Loucy (cell line): ENCODE measurements around the gene GALNT9.

Experiments
- H2AFZ ChIP-seq: fragments of 200-600 bp; sonication (generic); 2 replicates; pipeline ENCODE4 v1.6.0; 2016; ENCODE audit warnings: antibody characterized with exemption, mild to moderate bottlenecking, low read length, moderate library complexity
- H3F3A ChIP-seq: fragments of 200-600 bp; 2 replicates; pipeline ENCODE4 v1.6.0; 2016; ENCODE audit warnings: antibody characterized with exemption, low read depth, mild to moderate bottlenecking
- H3K27me3 ChIP-seq: fragments of 200-600 bp; sonication (generic); 2 replicates; pipeline ENCODE4 v1.6.1; 2014; ENCODE audit warnings: low read length, mild to moderate bottlenecking; ENCODE audit not compliant: insufficient read depth, poor library complexity, severe bottlenecking
- H3K36me3 ChIP-seq: fragments of 200-600 bp; sonication (generic); 2 replicates; pipeline ENCODE4 v1.6.1; 2016; ENCODE audit warnings: low read length; ENCODE audit not compliant: insufficient read depth
- H3K4me1 ChIP-seq: fragments of 200-600 bp; sonication (generic); 2 replicates; pipeline ENCODE4 v1.5.1; 2014; ENCODE audit warnings: low read length, mild to moderate bottlenecking; ENCODE audit not compliant: insufficient read depth, poor library complexity, severe bottlenecking
- H3K4me2 ChIP-seq: fragments of 200-600 bp; sonication (generic); 2 replicates; pipeline ENCODE4 v1.6.0; 2014; ENCODE audit warnings: antibody characterized with exemption, low read length, low read depth, mild to moderate bottlenecking; ENCODE audit not compliant: poor library complexity, severe bottlenecking
- H3K4me3 ChIP-seq: fragments of 200-600 bp; sonication (generic); 2 replicates; pipeline ENCODE4 v1.5.1; 2014; ENCODE audit warnings: low read length, mild to moderate bottlenecking, mixed read lengths; ENCODE audit not compliant: poor library complexity, severe bottlenecking
- H3K79me2 ChIP-seq: fragments of 200-600 bp; sonication (generic); 2 replicates; pipeline ENCODE4 v1.6.1; 2014; ENCODE audit warnings: low read length; ENCODE audit not compliant: insufficient read depth
- H3K9ac ChIP-seq: fragments of 200-600 bp; sonication (generic); 2 replicates; pipeline ENCODE4 v1.6.0; 2014; ENCODE audit warnings: mild to moderate bottlenecking, low read depth, low read length, moderate library complexity; ENCODE audit not compliant: poor library complexity, severe bottlenecking
- H3K9me2 ChIP-seq: fragments of 200-600 bp; sonication (generic); replicated peaks from 2 replicates; pipeline ENCODE4 v1.6.1; 2016; ENCODE audit warnings: low read depth, low read length, mixed read lengths
- H3K9me3 ChIP-seq: fragments of 200-600 bp; sonication (generic); 2 replicates; pipeline ENCODE4 v1.6.1; 2014; ENCODE audit warnings: mild to moderate bottlenecking, antibody characterized with exemption, low read length, low read depth; ENCODE audit not compliant: insufficient read depth
- H4K20me1 ChIP-seq: fragments of 200-600 bp; sonication (generic); 2 replicates; pipeline ENCODE4 v1.6.0; 2014; ENCODE audit warnings: antibody characterized with exemption, low read length, mild to moderate bottlenecking; ENCODE audit not compliant: insufficient read depth, poor library complexity, severe bottlenecking
- EZH2phosphoT487 ChIP-seq: fragments of 200-600 bp; IDR thresholded peaks from 2 replicates; pipeline ENCODE4 v1.6.1; 2018; ENCODE audit warnings: antibody characterized with exemption, mild to moderate bottlenecking, moderate library complexity, borderline replicate concordance
- TF ChIP-seq, protein P1 (sequence below): fragments of 200-600 bp; sonication (generic); conservative IDR thresholded peaks from 2 replicates; pipeline ENCODE4 v1.5.1; 2014; ENCODE audit warnings: mild to moderate bottlenecking, antibody characterized with exemption, low read length

The GALNT9 gene

DNA sequence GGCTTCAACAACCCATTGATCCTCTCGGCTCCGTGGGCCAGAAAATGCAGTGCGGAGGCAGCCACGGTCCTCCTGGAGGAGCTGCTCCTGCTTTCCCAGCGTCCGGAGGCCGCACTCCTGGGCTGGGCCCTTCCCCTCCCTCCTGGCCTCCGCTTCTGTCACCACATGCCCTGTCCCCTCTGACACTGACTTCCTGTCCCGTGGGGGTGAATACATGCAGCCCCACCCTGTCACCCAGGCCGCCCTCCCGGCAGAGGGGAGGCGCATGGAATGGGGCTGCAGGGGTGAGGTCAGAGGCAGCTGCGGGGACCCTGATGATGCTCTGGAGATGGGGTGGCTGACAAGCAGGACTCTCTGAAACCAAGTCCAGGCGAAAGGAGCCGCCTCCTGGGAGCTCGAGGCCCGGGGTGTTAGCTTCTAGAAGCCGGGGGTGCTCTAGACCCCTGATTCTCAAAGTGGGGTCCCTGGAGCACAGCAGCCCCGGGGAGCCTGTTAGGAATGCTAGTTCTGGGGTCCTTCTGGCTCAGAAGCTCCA, 152.9 kb downstream of the GALNT9 start:
- no peak overlapping the region for H3K4me3 ChIP-seq
- H3F3A ChIP-seq, result no peaks in the 10 kb centered on the region
- H3K9ac ChIP-seq, result no peak overlapping the region
- H3K27me3 ChIP-seq, result no peaks in the 10 kb centered on the region
- peaks cover 24% of the 10 kb centered on the region for H3K4me1 ChIP-seq
- H3K36me3 ChIP-seq, result no peaks in the 10 kb centered on the region
- no peak overlapping the region for H2AFZ ChIP-seq
- H3K9me3 ChIP-seq, result no peaks in the 10 kb centered on the region
- no peaks in the 10 kb centered on the region for H3K9me2 ChIP-seq
- no peak for TF ChIP-seq EZH2phosphoT487
- TF ChIP-seq, protein P1, sequence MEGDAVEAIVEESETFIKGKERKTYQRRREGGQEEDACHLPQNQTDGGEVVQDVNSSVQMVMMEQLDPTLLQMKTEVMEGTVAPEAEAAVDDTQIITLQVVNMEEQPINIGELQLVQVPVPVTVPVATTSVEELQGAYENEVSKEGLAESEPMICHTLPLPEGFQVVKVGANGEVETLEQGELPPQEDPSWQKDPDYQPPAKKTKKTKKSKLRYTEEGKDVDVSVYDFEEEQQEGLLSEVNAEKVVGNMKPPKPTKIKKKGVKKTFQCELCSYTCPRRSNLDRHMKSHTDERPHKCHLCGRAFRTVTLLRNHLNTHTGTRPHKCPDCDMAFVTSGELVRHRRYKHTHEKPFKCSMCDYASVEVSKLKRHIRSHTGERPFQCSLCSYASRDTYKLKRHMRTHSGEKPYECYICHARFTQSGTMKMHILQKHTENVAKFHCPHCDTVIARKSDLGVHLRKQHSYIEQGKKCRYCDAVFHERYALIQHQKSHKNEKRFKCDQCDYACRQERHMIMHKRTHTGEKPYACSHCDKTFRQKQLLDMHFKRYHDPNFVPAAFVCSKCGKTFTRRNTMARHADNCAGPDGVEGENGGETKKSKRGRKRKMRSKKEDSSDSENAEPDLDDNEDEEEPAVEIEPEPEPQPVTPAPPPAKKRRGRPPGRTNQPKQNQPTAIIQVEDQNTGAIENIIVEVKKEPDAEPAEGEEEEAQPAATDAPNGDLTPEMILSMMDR, result no peak
- H3K79me2 ChIP-seq, result no peaks in the 10 kb centered on the region
- H3K4me2 ChIP-seq, result no peak overlapping the region
- no peaks in the 10 kb centered on the region for H4K20me1 ChIP-seq

DNA sequence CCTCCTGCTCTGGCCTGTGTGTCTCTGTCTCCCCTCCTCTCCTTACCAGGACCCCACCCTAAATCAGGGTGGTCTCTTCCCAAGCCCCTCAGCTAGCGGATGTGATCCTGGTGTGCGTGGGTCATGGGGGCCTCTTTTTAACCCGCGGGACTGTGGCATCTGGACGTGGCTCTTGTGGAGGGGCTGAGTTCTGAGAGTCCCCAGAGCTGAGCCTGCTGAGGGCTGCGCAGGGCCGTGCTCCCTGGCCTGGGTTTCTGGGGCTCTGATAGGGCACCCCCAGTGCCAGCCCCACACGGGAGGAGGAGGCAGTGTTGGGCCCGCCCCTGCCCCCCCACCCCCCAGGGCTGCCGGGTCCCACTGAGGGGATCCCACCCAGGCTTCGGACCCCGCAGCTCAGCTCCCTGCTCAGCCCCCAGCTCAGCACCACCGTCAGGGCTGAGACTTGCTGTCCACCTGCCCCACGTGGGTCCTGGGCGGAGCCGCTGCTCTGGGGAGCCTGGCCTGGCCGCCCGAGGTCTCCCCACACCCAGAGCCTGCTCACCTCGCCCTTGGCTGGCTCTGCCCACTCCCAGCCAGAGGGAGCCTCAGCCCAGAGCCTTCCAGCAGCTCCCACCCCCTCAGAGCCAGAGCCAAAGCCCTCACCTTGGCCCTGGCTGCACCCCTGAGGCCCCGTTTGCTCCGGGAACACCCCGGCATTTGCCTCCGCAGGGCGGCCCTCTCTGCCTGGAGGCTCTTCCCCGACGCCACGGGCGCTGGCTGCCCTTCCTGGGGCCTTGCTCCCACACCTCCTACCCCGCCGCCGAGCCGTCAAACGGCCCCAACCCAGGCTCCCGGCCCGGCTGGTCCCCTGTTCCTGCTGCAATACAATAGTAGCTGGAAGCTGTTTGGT, 153.6 kb downstream of the GALNT9 start:
- H2AFZ ChIP-seq, result no peak overlapping the region
- no peak overlapping the region for H3K4me3 ChIP-seq
- no peaks in the 10 kb centered on the region for H3K79me2 ChIP-seq
- H3K9ac ChIP-seq, result no peak overlapping the region
- H3K9me3 ChIP-seq, result no peaks in the 10 kb centered on the region
- H3K9me2 ChIP-seq, result no peaks in the 10 kb centered on the region
- H4K20me1 ChIP-seq, result no peaks in the 10 kb centered on the region
- H3K4me1 ChIP-seq, result peaks cover 24% of the 10 kb centered on the region
- no peaks in the 10 kb centered on the region for H3F3A ChIP-seq
- no peaks in the 10 kb centered on the region for H3K36me3 ChIP-seq
- no peaks in the 10 kb centered on the region for H3K27me3 ChIP-seq
- TF ChIP-seq, protein P1, result no peak
- no peak for TF ChIP-seq EZH2phosphoT487
- no peak overlapping the region for H3K4me2 ChIP-seq

DNA sequence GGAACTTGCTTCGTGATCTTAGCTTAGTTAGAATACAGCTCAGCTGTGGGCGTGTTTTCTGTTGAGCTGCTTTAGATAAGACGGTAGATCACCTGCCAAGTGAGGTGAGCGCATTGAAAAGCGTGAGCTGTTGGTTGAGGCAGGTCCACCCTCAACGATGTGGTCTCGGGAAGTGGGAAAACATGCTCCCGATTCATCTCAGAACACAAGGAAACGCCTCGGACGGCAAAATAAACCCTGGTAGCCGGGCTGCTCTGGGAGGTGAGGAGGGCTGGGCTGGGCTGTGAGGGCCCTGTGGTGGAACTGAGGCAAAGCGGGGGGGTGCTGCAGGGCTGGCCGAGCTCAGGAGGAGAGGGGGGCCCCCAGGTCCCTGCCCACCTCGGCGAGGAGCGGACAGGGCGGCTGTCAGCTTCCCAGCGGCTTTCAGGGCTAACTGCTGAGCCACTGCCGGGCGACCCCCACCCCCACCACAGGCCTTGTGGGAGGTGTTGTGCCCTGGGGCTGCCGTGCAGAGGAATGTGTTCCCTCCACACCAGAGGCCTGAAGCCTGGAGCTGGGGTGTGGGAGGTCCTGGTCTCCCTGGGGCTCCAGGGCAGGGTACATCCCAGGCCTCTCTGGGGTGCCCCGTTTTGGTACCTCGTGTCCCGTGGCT, 154.4 kb downstream of the GALNT9 start:
- Histone ChIP-seq H2AFZ (no peak overlapping the region), H3K79me2 (no peaks in the 10 kb centered on the region), H3K9ac (no peak overlapping the region), H3K4me2 (no peak overlapping the region), H3K4me1 (peaks cover 24% of the 10 kb centered on the region), H3K4me3 (no peak overlapping the region), H3K36me3 (no peaks in the 10 kb centered on the region), H3K9me3 (no peaks in the 10 kb centered on the region), H3K9me2 (no peaks in the 10 kb centered on the region), H4K20me1 (no peaks in the 10 kb centered on the region), H3K27me3 (no peaks in the 10 kb centered on the region), H3F3A (peaks cover under 1% of the 10 kb centered on the region; the same call in 1 of the 2 replicates)
- TF ChIP-seq, protein P1, result no peak
- TF ChIP-seq EZH2phosphoT487, result no peak
